Fibroblast of lung (primary cell): ENCODE data around the gene CDH15. TPM values are rescaled to one million over a fixed set of nuclear protein-coding genes. Genes with fewer than 3 reads are reported as not detected.

Source experiments
- DNase-seq, 2 donors: peaks; one replicate each; pipeline versions ENCODE4 v3.0.0 to v3.0.0-alpha.2; 2010; ENCODE audit warnings: low read depth in 2 of 2
- H2AFZ ChIP-seq: 2 replicates; pipeline ENCODE4 v1.5.1; 2012; ENCODE audit warnings: low read length, control low read depth, inconsistent platforms
- H3K27ac ChIP-seq: 2 replicates; pipeline ENCODE4 v1.5.1; 2011; ENCODE audit warnings: low read length, control low read depth; ENCODE audit not compliant: insufficient read depth
- H3K27me3 ChIP-seq: 2 replicates; pipeline ENCODE4 v1.5.1; 2011; ENCODE audit warnings: mild to moderate bottlenecking, low read length; ENCODE audit not compliant: control insufficient read depth, insufficient read depth
- H3K36me3 ChIP-seq: 2 replicates; pipeline ENCODE4 v1.5.1; 2011; ENCODE audit warnings: low read length; ENCODE audit not compliant: control insufficient read depth, insufficient read depth
- H3K4me1 ChIP-seq: 2 replicates; pipeline ENCODE4 v1.5.1; 2011; ENCODE audit warnings: low read length; ENCODE audit not compliant: control insufficient read depth, insufficient read depth; ENCODE audit errors: extremely low read depth
- H3K4me2 ChIP-seq: 2 replicates; pipeline ENCODE4 v1.5.1; 2011; ENCODE audit warnings: low read length, control low read depth; ENCODE audit not compliant: insufficient read depth; ENCODE audit errors: extremely low read depth
- H3K4me3 ChIP-seq, 4 experiments: fragments of 200-600 bp in 1 of 4; sonication (generic) in 1 of 4; replicated peaks in 1 of 4; 2 replicates each; pipeline ENCODE4 v1.5.1; 2011 to 2016; ENCODE audit warnings: low read length in 4 of 4, low read depth in 3 of 4, mild to moderate bottlenecking in 3 of 4, control low read depth in 2 of 4, inconsistent platforms in 1 of 4, mixed read lengths in 1 of 4; ENCODE audit not compliant: insufficient read depth in 1 of 4; ENCODE audit errors: control extremely low read depth in 1 of 4
- H3K79me2 ChIP-seq: 2 replicates; pipeline ENCODE4 v1.5.1; 2012; ENCODE audit warnings: mild to moderate bottlenecking, low read length, inconsistent platforms; ENCODE audit not compliant: control insufficient read depth, insufficient read depth
- H3K9ac ChIP-seq: 2 replicates; pipeline ENCODE4 v1.5.1; 2011; ENCODE audit warnings: mild to moderate bottlenecking, low read length, control low read depth; ENCODE audit not compliant: insufficient read depth
- H3K9me3 ChIP-seq: 2 replicates; pipeline ENCODE4 v1.5.1; 2012; ENCODE audit warnings: low read depth, low read length; ENCODE audit not compliant: control insufficient read depth, insufficient read depth
- H4K20me1 ChIP-seq: 2 replicates; pipeline ENCODE4 v1.5.1; 2011; ENCODE audit warnings: low read length; ENCODE audit not compliant: control insufficient read depth, insufficient read depth; ENCODE audit errors: extremely low read depth
- EZH2 ChIP-seq: IDR thresholded peaks from 2 replicates; pipeline ENCODE4 v1.5.1; 2012; ENCODE audit warnings: low read length, control low read depth, mild to moderate bottlenecking; ENCODE audit errors: missing control alignments
- polyA plus RNA-seq, 2 donors: library from polyadenylated mRNA; depleted of rRNA in 1 of 2; stranded (reverse) in 1 of 2; unstranded in 1 of 2; fragments of >200 nt; gene quantifications; 2 replicates each; pipeline ENCODE4 v1.2.1, GENCODE V29; 2011 to 2012; ENCODE audit warnings: missing spikeins in 1 of 2
- total RNA-seq: library from RNA; depleted of rRNA; stranded (reverse); fragments of >200 nt; gene quantifications from 2 replicates; pipeline ENCODE4 v1.2.1, GENCODE V29; 2014
- TF ChIP-seq, protein P1 (sequence below), 2 donors: IDR thresholded peaks in 1 of 2; conservative IDR thresholded peaks in 1 of 2; 1 replicate in 1 of 2; 2 replicates in 1 of 2; pipeline ENCODE4 v1.5.1; 2011 to 2012; ENCODE audit warnings: low read length in 2 of 2, control low read depth in 1 of 2, inconsistent platforms in 1 of 2, low read depth in 1 of 2, mild to moderate bottlenecking in 1 of 2

The CDH15 gene
- total and polyA plus RNA-seq, 2 donors (not counting 1 experiment from before 2014, with no cell fraction given), result 0.10 to 0.99 TPM

DNA sequence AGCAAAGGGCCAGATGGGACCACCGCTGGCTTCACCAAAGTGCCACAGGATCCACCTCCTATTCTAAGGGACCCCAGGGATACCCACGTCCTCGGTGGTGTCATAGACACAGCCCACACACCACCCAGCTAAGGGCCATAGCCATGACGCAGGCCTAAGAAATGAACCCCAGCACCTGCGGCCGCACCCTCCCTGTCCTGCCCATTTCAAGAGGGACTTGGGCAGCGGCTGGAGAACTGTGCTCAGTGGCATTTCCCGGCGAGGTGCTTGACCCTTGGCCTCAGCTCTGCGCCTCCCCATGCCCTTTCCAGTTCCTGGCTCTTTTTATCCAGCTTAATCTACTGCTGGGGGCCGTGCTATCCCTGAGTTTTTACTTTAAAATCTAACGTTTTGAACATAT is 73.2 kb downstream of the CDH15 start:
- Histone ChIP-seq H3K79me2 (peaks cover 1% of the 10 kb centered on the region), H3K4me3 (no peak overlapping the region), H3K9me3 (no peaks in the 10 kb centered on the region), H4K20me1 (no peaks in the 10 kb centered on the region), H2AFZ (no peak overlapping the region), H3K27ac (no peak overlapping the region), H3K9ac (no peak overlapping the region), H3K36me3 (no peaks in the 10 kb centered on the region), H3K27me3 (no peaks in the 10 kb centered on the region), H3K4me2 (no peak overlapping the region), H3K4me1 (peaks cover 6% of the 10 kb centered on the region)
- no peak for DNase-seq
- TF ChIP-seq, protein P1, sequence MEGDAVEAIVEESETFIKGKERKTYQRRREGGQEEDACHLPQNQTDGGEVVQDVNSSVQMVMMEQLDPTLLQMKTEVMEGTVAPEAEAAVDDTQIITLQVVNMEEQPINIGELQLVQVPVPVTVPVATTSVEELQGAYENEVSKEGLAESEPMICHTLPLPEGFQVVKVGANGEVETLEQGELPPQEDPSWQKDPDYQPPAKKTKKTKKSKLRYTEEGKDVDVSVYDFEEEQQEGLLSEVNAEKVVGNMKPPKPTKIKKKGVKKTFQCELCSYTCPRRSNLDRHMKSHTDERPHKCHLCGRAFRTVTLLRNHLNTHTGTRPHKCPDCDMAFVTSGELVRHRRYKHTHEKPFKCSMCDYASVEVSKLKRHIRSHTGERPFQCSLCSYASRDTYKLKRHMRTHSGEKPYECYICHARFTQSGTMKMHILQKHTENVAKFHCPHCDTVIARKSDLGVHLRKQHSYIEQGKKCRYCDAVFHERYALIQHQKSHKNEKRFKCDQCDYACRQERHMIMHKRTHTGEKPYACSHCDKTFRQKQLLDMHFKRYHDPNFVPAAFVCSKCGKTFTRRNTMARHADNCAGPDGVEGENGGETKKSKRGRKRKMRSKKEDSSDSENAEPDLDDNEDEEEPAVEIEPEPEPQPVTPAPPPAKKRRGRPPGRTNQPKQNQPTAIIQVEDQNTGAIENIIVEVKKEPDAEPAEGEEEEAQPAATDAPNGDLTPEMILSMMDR (conservative IDR thresholded peaks at IDR 0.05 in 1 of 2, IDR thresholded peaks at IDR 0.05 in 1 of 2; ENCODE audit: low read depth in 1 of 2, low read length in 2 of 2), result no peak
- no peak for TF ChIP-seq EZH2

Other genes with a start within 250 kb of the CDH15 start
- gene CBFA2T3, start 194.5 kb upstream of the CDH15 start, total RNA-seq, result under 0.01 TPM in 2 replicates
- 0.05 TPM in 1 of 2 replicates, not detected in the other for gene CBFA2T3, start 194.5 kb upstream of the CDH15 start, polyA plus RNA-seq
- 20.5 and 23.1 TPM in 2 replicates for gene ACSF3, start 77.9 kb upstream of the CDH15 start, total RNA-seq
- 7.9 and 9.2 TPM in 2 replicates for gene ACSF3, start 77.9 kb upstream of the CDH15 start, polyA plus RNA-seq
- 0.17 and 0.26 TPM in 2 replicates for gene SLC22A31, start 28.8 kb downstream of the CDH15 start, total RNA-seq
- gene SLC22A31, start 28.8 kb downstream of the CDH15 start, polyA plus RNA-seq, result 0.24 TPM in 1 of 2 replicates, not detected in the other
- gene ZNF778, start 46.0 kb downstream of the CDH15 start, total RNA-seq, result 7.4 and 9.4 TPM in 2 replicates
- 4.3 and 4.9 TPM in 2 replicates for gene ZNF778, start 46.0 kb downstream of the CDH15 start, polyA plus RNA-seq